Measurements from ENCODE around the gene CENATAC. TPM values are rescaled to one million over a fixed set of nuclear protein-coding genes. Genes with fewer than 3 reads are reported as not detected.

The CENATAC gene
- total and polyA plus RNA-seq, 4 donors = 6.0 to 33.6 (median 13.2) TPM

- H3K27me3 ChIP-seq (ENCODE audit: control insufficient read depth in 4 of 4, insufficient read depth in 4 of 4, low read length in 3 of 4) = no peaks in the 10 kb centered on the region
- peaks cover 3 to 27% (median 21%) of the 10 kb centered on the region in 4 donors for H3K36me3 ChIP-seq (ENCODE audit: control insufficient read depth in 4 of 4, insufficient read depth in 3 of 4, low read depth in 1 of 4, low read length in 3 of 4)
- peak overlapping the region; percentile 73 to 98 (median 92) for H3K4me3 ChIP-seq (ENCODE audit: low read depth in 1 of 3, low read length in 3 of 3)
- DNase-seq (ENCODE audit: low spot score) = no peak
- no peaks in the 10 kb centered on the region for H3K9me3 ChIP-seq (ENCODE audit: control insufficient read depth in 4 of 4, low read length in 3 of 4)
- H3K27ac ChIP-seq (ENCODE audit: low read depth in 1 of 2, low read length in 2 of 2) = peak overlapping the region; percentile 98 to 99
- peaks cover 17 to 65% (median 55%) of the 10 kb centered on the region in 4 donors for H3K4me1 ChIP-seq (ENCODE audit: control insufficient read depth in 4 of 4, insufficient read depth in 4 of 4, low read length in 3 of 4)
- WGBS = 16% methylated on average over 2 of the region's 2 CpGs
- peak overlapping the region; percentile 45 to 54 for H3K9ac ChIP-seq (ENCODE audit: low read depth in 1 of 2, low read length in 2 of 2)
- no peak for TF ChIP-seq YY1 (IDR thresholded peaks at IDR 0.05)
These were observed 22.1 kb downstream of the CENATAC start for GRCh38 chr11:119019996-119020395.

GRCh38 chr11:119021631-119022030 lies 23.7 kb downstream of the CENATAC start:
- H3K27ac ChIP-seq (ENCODE audit: low read depth in 1 of 2, low read length in 2 of 2) = peak overlapping the region; percentile 63 to 99
- no peaks in the 10 kb centered on the region for H3K27me3 ChIP-seq (ENCODE audit: control insufficient read depth in 4 of 4, insufficient read depth in 4 of 4, low read length in 3 of 4)
- no peak for TF ChIP-seq RXRA (IDR thresholded peaks at IDR 0.05)
- TF ChIP-seq MAX (IDR thresholded peaks at IDR 0.05) = no peak
- no peak for TF ChIP-seq ATF3 (IDR thresholded peaks at IDR 0.05)
- no peak for TF ChIP-seq EGR1 (IDR thresholded peaks at IDR 0.05; ENCODE audit: low read depth in 2 of 2)
- no peak for TF ChIP-seq NR2F2 (IDR thresholded peaks at IDR 0.05)
- no peak for DNase-seq (ENCODE audit: low spot score)
- H3K9me3 ChIP-seq (ENCODE audit: control insufficient read depth in 4 of 4, low read length in 3 of 4) = no peaks in the 10 kb centered on the region
- H3K4me1 ChIP-seq (ENCODE audit: control insufficient read depth in 4 of 4, insufficient read depth in 4 of 4, low read length in 3 of 4) = peaks cover 22 to 71% (median 62%) of the 10 kb centered on the region in 4 donors
- peak overlapping the region; percentile 21 to 26 for H3K9ac ChIP-seq (ENCODE audit: low read depth in 1 of 2, low read length in 2 of 2)
- WGBS = 29% methylated on average over 5 of the region's 5 CpGs
- no peak overlapping the region for H3K4me3 ChIP-seq (ENCODE audit: low read depth in 1 of 3, low read length in 3 of 3)
- peaks cover 5 to 18% (median 15%) of the 10 kb centered on the region in 4 donors for H3K36me3 ChIP-seq (ENCODE audit: control insufficient read depth in 4 of 4, insufficient read depth in 3 of 4, low read depth in 1 of 4, low read length in 3 of 4)

GRCh38 chr11:119023741-119024140 lies 25.8 kb downstream of the CENATAC start:
- no peak for DNase-seq (ENCODE audit: low spot score)
- TF ChIP-seq YY1 (IDR thresholded peaks at IDR 0.05) (no peak), GABPA (IDR thresholded peaks at IDR 0.05 in 1 of 2, conservative IDR thresholded peaks at IDR 0.05 in 1 of 2) (no peak), SP1 (IDR thresholded peaks at IDR 0.05) (no peak), RAD21 (IDR thresholded peaks at IDR 0.05) (no peak), FOXA1 (IDR thresholded peaks at IDR 0.05) (no peak), FOXA2 (IDR thresholded peaks at IDR 0.05) (no peak), JUND (IDR thresholded peaks at IDR 0.05) (no peak), MAX (IDR thresholded peaks at IDR 0.05) (no peak), TAF1 (conservative IDR thresholded peaks at IDR 0.05) (no peak), ATF3 (IDR thresholded peaks at IDR 0.05) (no peak), NR2F2 (IDR thresholded peaks at IDR 0.05) (no peak), HNF4A (conservative IDR thresholded peaks at IDR 0.05) (no peak)
- H3K27ac ChIP-seq (ENCODE audit: low read depth in 1 of 2, low read length in 2 of 2) = peak overlapping the region; percentile 92 to 97
- peaks cover 19 to 81% (median 66%) of the 10 kb centered on the region in 4 donors for H3K4me1 ChIP-seq (ENCODE audit: control insufficient read depth in 4 of 4, insufficient read depth in 4 of 4, low read length in 3 of 4)
- no peaks in the 10 kb centered on the region for H3K9me3 ChIP-seq (ENCODE audit: control insufficient read depth in 4 of 4, low read length in 3 of 4)
- no peak overlapping the region for H3K9ac ChIP-seq (ENCODE audit: low read depth in 1 of 2, low read length in 2 of 2)
- no peak overlapping the region for H3K4me3 ChIP-seq (ENCODE audit: low read depth in 1 of 3, low read length in 3 of 3)
- H3K36me3 ChIP-seq (ENCODE audit: control insufficient read depth in 4 of 4, insufficient read depth in 3 of 4, low read depth in 1 of 4, low read length in 3 of 4) = peaks cover 5 to 18% (median 15%) of the 10 kb centered on the region in 4 donors
- H3K27me3 ChIP-seq (ENCODE audit: control insufficient read depth in 4 of 4, insufficient read depth in 4 of 4, low read length in 3 of 4) = no peaks in the 10 kb centered on the region

Measured in liver (tissue), 9 donors.